SW 1271 (cell line): ENCODE data around the gene LRRTM3.

ENCODE experiments used
- DNase-seq, 2 experiments: peaks; one replicate each; lab custom pipeline; 2025; lab: John Stamatoyannopoulos, UW

LRRTM3 gene

DNA sequence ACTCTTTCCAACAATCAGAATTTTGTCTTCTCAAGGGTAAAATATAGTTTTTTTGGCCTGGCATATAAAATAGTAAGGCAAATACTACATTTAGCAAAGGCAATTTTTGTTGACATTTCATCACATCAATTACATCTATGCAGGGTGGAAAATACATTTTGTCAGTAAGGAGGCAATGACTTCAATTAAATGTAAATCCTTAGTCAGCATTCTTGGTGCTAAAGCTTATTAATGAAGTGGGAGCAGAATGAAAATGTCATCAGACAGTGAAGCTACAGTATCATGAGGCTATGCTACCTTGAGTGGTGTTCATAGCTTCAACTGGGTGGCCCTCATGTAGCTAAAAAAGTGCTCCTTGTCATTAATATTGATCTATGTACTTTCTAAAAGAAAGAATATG lies 8.9 kb downstream of the LRRTM3 start:
- DNase-seq = no peak

GRCh38 chr10:66940965-66941364 lies 15.1 kb downstream of the LRRTM3 start:
- DNase-seq = no peak

- no peak for DNase-seq
These were observed 15.7 kb downstream of the LRRTM3 start for GRCh38 chr10:66941491-66941890.

DNA sequence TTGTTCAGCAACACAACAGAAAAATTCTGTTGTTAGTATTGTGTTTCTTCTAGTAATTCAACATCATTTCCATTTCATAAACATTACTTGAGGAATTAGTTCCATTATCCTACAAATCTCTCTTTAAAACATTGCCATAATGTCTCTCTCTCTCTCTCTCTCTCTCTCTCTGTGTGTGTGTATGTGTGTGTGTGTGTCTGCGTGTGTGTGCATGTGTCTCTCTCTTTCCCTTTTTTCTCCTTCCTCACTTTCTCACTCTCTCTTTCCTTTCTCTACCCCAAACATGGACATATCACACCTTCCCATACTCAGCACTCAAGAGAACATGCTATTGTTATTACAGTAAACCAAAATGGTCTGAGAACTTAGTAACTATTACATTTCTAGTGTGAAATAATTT lies 16.6 kb downstream of the LRRTM3 start:
- DNase-seq = no peak

GRCh38 chr10:66943590-66943989 lies 17.8 kb downstream of the LRRTM3 start:
- no peak for DNase-seq

GRCh38 chr10:66951896-66952295 lies 26.1 kb downstream of the LRRTM3 start:
- DNase-seq = no peak

DNA sequence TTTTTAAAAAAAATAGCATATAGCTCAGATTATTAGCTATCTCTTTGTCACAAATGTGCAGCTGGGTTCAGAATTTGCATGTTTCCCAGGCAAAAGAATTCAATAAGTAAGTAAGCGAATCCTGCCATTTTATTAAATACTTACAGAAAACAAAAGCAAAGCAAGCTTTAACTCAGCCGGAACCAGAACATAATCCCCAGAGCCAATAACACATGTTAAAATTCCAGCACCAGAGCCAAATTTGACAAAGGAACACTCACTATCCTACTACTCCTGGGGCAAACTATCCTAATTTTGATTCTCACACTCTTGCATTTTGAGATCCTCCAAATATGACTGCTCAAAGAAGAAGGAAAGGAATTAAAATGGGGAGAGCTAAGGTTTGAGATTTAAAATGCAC lies 32.6 kb downstream of the LRRTM3 start:
- DNase-seq = no peak

DNA sequence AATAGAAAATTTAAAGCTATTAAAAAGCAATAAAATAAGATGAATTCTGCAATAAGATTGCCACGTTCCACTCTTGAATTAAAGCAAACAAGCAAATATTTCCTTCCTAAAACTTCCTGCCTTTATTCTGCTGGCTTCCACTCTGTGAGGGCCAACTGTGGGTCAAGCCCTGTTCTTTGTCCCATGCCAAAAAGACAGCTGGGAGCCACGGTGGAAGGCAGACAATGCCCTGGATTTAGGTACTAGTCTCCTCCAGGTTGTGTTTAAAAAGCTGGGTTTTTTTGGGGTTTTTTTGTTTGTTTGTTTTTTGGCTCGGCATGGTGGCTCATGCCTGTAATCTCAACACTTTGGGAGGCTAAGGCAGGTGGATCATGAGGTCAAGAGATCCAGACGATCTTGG lies 39.1 kb downstream of the LRRTM3 start:
- no peak for DNase-seq

DNA sequence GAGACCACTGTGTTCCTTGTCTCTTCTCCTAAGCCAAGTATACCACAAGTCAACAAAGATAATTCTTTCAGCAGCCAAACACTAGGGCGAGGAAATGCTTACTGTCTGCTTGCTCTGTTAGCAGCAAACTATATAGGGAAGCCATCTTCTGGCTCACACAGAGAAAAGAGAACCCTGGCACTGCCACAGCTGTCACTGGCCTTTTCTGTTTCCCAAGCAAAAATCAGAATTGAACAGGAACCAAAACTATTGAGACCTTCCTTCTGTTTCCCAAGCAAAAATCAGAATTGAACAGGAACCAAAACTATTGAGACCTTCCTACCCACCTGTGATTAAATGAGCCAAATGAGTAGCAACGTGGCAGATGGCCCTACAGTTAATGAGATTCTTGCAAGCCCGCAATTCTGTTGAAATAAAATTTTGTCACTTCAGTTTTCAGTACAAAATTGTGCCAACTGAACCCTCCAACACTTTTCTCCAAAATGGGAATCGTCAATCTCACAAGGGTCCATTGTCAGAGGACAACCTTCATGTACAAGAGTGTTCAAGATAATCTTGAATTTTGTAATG lies 54.5 kb downstream of the LRRTM3 start:
- DNase-seq = no peak

GRCh38 chr10:66981361-66982052 lies 55.7 kb downstream of the LRRTM3 start:
- no peak for DNase-seq

GRCh38 chr10:66982053-66982420 lies 56.2 kb downstream of the LRRTM3 start:
- no peak for DNase-seq

DNA sequence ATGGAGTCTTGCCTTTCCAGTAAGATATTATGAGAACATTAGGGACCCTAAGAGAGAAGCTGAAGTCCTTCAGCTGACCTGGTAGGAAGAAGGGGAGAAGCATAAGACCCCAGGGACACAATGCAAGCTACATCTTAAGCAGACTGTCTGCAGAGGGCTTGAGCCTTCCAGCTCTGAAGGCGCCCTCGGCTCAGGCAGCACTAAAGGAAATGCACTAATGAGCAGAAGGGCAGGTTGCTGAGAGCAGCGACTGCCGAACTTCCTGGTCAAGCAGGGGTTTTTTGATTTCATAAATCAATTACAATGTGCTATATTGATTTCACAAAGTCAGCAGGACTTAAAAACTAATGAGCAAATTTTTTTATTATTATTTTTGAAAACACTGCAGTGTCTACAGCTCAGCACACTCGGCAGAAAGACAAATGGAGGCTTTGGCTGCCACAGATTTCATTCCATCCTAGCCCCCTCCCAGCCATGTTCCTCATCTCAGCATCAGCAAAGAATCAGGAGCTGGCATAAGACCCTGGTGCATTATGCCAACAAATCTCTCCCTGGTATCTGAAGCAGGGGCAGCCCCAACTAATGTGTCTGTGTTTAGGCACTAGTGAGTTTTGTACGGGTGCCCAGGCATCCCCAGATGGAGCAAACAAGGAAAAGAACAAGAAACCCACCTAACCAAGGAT lies 57.1 kb downstream of the LRRTM3 start:
- DNase-seq = no peak

GRCh38 chr10:66983475-66983818 lies 57.6 kb downstream of the LRRTM3 start:
- no peak for DNase-seq

- DNase-seq = no peak
These were observed 64.5 kb downstream of the LRRTM3 start for GRCh38 chr10:66990143-66990830.

DNA sequence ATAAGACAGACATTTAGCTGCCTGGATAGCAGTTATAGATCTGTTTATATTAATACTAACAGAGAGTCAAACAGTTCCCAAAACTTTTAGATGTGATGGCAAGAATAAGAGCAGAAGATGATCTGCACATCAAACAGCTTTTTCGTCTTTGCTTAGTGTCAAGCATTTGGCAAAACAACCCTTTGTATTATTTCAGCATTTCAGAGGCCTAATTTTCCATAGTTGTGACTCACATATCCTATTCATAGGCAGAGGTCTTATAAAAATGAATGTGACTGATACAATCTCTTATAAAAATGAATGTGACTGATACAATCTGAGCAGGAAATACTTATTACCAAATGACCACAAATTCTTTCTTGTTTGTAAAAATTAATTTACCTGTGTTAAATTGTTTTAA lies 71.2 kb downstream of the LRRTM3 start:
- no peak for DNase-seq

- DNase-seq = no peak
These were observed 74.1 kb downstream of the LRRTM3 start for GRCh38 chr10:66999762-67000545.

DNA sequence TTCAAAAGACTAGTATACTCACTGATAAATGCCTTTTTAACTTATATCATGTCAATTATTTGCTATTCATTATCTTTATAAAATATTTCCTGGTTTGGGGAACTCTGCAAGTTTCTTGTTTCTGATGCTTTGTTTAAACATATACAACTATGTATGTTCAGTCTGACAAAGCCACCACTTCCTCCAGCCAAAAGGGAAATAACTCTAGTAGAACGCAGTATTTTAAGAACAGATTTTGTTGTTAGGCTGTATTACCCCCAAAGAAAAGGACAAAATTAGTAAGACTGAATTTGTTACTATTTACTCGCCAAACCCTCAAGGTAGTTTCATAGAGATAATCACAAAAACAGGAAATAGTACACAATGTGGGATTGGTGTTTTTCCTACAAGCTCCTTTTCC lies 78.9 kb downstream of the LRRTM3 start:
- no peak for DNase-seq

GRCh38 chr10:67005981-67006380 lies 80.1 kb downstream of the LRRTM3 start:
- no peak for DNase-seq

- no peak for DNase-seq
These were observed 85.6 kb downstream of the LRRTM3 start for GRCh38 chr10:67011480-67011879.

DNA sequence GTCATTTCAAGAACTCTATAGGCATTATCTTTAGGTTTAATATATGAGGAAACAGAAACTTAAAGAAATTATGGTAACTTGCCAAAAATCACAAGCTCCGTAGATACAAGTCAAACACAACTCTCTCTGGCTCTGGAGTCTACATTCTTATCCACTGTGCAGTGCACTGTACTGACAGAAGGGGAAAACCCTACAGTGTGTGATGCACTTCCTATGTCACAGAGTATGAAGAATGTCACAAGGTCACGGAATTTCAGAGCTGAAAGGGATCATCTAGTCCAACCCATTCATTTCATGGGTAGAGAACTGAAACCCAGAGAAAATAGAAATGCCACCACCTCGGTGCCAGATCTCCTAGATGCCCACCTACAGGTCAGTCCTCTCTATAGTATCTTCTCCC lies 86.1 kb downstream of the LRRTM3 start:
- no peak for DNase-seq

GRCh38 chr10:67015225-67015624 lies 89.4 kb downstream of the LRRTM3 start:
- no peak for DNase-seq

DNA sequence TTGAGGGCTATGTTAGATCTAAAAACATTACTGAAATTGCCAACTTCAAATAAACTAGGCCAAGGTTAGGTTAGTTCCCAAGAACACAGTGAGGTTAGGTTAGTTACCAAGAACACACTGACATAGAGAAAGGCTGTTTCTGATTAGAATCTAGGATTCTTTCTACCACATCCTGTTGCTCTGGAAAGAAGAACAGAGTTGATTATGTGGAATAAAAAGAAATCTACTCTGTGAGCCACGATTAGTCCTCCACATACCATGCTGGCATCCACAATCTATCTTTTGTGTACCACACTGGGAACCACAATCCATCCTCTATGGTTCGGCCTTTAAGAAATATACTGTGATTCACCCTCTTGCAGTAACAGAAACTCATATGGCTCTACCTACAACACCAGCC lies 91.4 kb downstream of the LRRTM3 start:
- DNase-seq = no peak
